M059J (cell line): Measurements from ENCODE around the gene SPTB. TPM values are rescaled to one million over a fixed set of nuclear protein-coding genes. Genes with fewer than 3 reads are reported as not detected.
A peak's percentile ranks its signal among the peaks of the same experiment; 100 is the strongest.

Experiments
- DNase-seq: peaks from one replicate; pipeline ENCODE4 v3.0.0-alpha.2; 2012; ENCODE audit warnings: low read depth
- total RNA-seq: library from RNA; depleted of rRNA; stranded (reverse); fragments of >200 nt; shearing (Covaris generic); gene quantifications from 2 replicates; pipeline ENCODE4 v1.2.3, GENCODE V29; 2014

The SPTB gene
- total RNA-seq, 1 experiment from 2014 or later, result 1.5 TPM

DNA sequence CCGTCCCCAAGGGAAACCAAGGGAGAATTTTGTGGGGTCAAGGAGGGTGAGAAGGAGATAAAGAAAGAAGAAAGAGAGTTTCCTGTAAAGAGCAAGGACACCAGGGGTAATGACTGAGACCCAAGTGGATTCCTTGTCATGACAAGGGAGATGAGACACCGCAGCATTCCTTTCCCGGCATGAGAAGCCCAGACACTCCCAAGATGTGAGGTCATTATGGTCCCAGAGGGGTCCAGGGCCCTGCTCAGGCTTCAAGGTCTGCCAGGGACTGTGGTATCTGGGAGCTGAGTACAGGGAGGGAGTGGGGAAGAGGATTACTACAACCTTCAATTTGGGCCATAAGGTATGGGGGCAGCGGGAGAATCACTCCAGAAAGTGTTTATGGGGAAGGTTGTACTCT is 58.1 kb downstream of the SPTB start:
- DNase-seq, result no peak

DNA sequence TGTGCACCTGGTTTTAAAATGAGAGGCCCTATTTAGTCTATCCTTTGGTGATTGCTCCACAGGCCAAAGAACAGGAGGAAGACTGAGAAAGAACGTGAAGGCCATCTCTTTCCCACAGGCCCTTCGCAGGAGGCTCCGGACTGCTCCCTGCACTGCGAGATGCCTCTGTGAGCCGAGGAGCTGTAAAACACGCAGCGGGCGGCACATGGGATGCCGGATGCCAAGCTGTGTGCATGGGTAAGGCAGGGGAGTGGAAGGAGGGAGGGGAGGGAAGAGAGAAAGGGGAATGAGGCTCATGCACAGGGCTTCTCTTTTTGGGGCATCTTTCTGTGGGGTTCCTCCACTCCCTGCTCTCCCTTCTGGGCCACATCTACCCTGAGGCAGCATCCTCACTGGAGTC is 61.6 kb downstream of the SPTB start:
- DNase-seq, result no peak

DNA sequence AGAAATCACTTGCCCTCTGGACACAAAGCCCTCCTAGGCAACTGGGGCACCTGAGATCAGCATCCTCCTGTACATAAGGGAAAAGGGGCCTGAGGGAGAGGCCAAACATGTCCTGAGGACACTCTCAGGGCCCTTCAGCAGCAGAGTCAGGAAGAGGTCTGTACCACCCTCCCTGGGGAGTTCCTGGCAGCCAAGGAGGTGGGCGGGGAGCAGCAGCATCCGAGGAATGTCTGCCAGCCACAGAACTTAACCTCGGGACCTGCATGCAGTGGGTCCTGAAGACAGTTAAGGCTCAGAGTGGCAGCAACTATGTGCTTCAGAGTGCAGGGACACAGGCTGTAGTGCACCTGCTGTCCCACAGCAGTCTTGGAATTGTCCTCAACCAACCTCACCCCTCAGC is 62.1 kb downstream of the SPTB start:
- DNase-seq, result peak; percentile 35

DNA sequence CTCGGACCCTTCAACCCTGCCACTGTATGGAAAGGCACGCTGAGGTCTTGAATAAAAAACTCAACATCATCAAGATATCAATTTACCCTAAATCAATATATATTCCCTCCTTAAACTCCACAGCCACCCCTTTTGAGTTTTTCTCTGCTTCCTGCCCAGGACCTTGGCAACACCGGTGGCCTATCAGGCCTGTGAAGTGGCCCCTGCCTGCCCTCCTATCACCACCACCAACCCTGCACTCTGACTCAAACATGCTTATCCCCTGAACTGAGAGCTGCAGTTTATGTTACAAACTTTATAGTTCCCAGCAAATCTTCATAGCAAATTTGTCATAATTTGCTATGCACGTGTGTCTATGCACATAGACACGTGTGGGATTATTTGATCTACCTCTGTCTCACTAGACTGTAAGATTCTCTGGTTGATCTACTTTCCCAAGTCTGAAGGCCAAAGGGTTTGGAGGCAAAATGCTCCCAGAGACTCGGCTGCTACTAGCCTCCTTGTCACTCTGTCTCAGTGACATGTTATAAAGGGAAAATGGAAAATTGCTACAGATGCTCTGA is 63.4 kb downstream of the SPTB start:
- DNase-seq, result no peak

DNA sequence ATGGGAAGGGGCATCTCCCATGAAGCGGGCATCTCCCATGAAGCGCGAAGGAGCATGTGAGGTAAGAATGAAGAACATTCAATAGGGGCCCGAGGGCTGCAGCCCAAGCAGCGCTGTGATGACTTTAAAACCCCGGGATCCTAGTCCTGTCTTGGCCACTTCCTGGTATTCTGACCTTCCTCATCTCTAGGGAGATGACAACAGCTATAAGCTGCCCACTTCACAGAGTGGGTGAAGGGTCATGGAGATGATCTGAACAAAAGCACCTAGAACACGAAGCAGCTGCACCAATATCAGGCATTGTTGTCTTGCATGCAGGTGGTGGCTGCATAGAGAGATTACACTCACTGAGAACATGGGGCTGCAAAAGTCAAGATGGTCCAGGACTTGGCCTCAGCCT is 64.5 kb downstream of the SPTB start:
- no peak for DNase-seq

DNA sequence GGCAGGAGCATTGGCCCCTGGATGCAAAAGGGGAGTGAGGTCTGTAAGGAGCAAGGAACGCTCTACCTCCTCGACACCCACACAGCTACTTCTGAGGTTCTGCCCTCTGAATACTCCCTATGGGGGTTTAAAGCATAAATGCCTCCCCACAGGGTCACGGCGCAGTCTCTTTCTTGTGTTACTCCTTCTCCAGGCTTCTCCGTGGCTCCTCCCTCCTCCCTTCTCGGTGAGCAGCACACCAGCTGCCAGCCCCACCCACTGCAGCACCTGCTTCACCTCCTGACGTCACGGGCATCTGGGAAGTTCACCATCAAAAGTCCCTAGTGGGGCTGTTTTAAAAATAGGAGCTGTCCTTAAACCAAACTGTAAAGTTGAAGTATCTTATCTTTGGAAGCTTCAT is 67.3 kb downstream of the SPTB start:
- DNase-seq, result no peak

DNA sequence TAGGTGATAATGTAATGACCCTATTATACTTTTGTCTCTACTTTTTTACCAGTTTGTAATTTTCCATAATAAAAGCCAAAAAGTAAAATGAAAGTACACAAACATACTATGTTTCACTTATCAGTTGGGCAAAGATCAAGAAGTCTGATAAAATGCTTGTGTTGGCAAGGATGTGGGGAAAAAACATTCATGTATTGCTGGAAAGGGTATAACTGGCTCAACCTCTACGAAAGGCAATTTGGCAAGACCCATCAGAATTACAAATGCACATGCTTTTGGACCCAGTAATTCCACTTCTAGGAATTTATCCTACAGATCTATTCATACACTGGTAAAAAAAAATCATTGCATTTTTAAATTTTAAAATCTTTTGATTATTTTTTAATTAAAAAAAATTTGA is 68.0 kb downstream of the SPTB start:
- DNase-seq, result peak; percentile 58

DNA sequence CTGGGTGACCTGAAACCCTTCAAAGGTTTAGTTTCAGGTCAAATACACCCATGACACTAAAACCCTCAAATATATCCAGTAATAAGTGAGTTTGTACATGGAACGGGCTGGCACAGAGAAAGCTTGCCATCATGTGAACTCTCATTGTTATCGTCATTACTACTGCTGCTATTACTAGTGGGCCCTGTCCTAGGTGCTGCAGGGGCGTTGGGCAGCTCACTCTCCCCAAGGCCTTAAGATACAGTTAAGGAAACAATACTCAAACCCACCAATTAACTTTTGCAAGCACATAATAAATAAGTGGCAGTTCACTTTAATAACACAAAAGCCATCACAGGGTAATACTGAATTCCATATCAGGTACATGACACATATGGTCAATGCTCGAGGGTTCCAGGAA is 71.3 kb downstream of the SPTB start:
- no peak for DNase-seq

DNA sequence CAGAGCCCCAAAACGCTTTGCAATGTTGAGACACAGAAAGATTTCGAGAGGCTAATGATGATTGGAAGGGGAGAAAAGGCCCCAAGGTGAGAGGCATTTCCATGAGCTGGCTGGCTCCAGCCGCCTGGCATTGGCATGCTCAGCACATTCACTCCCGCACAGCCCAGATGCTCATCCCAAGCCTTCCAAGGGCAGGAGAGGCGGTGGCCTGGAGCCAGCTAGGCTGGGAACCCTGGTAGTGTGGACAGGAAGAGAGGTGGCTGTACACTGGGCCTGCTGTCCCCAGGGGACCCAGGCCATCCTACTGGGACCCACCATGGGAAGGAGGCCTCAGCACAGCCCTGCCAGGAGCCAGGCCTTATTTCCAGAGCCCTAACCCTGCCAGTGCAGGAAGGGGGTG is 72.2 kb downstream of the SPTB start:
- peak; percentile 51 for DNase-seq

DNA sequence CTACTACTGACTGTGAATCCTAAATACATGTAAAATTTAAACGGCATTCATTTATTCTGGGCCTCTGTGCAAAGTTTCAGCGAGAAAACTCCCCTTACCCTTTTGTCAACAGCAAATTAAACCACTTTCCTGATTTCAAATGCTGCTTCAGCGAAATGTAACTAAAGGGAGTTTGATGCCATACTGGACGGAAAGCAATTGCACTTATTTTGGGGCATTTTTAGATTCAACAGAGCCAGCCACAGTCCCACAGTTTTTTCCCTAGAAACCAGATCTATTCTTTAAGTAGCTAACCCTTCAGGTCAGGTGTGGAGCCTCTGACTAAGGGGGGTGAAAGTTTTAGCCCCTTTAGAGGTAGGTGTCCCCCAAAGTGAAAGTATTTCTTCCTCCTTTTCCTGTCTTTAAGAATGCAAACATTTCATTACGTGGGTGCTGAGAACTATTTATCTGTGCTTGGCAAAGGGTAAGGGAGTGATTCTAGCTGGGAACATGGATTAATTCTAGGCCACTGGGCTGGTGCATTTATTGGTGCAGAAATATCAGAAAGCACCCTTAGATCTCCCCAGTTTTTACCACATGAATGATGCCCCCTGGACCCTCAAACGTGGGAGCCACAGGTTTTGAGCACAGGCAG is 72.7 kb downstream of the SPTB start:
- DNase-seq, result peak; percentile 47

DNA sequence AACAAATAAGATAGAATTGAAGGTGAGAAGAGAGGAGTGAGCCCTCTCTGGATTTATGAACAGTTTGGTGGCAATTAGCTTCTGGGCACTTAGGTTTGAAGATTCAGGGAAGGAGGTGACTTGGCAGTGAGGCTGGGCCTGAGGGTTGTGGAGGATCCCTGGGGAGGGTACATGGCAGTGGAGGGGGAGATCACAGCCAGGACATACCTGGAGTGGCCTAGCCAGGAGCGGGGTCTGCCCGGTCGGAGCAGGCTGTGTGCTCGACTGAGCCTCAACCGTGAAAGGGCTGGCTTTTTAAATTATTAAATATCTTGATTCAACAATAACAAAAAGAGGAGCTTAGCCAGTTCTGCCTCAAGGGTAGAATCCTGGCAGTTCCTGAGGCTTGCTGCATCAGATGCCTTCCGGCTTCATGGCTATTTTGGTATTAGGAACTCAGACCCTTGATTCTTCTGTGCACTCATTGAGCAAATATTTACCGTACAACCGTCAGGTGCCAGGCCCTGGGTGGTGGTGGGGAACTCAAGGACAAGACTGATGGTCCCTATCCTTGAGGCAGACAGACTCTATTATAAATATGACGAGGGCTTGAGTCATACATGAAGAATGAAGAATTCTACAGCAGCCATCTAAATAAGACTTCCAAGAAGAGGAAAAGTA is 73.4 kb downstream of the SPTB start:
- DNase-seq, result peak; percentile 98

DNA sequence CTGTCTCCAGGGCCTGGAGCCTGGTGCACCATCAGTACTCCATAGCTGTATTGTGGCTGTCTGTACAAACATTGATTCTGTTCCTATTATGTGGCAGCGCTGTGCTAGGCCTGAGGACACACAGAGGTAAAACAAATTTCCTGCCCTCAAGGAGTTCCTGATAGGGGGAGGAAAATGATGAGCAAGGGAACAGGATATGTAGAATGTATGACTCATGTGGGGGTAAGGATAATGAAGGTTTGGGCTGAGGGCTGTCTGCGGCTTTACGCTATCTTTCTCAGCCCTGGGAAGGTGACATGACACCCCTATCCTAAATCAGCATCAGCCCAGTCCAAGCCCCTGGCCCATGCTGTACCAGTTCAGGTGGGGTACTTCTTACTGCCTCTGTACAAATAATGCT is 74.1 kb downstream of the SPTB start:
- peak; percentile 87 for DNase-seq

DNA sequence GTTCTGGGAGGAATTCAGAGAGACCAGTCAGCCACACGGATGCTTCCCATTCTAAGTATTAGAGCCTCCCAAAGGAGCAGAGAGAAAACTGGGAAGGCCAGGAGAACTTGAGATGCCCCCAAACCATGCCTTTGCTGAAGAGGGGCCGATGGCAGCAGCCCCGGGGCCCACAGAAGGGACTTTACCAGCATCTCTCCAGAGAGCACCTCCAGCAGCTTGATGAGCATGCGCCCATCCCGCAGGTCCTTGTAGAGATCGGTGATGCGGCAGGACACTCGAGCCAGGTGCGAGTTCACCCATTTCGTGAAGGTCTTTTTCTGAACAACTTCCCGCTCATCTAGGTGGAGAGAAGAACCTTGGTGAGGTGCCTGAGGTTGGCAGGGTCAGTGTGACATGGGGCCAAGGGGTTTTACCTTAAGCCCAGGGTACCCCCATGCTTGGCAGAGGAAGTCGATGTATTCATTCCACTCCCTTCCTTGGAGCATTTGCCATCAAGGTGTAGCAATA is 74.9 kb downstream of the SPTB start:
- DNase-seq, result no peak

DNA sequence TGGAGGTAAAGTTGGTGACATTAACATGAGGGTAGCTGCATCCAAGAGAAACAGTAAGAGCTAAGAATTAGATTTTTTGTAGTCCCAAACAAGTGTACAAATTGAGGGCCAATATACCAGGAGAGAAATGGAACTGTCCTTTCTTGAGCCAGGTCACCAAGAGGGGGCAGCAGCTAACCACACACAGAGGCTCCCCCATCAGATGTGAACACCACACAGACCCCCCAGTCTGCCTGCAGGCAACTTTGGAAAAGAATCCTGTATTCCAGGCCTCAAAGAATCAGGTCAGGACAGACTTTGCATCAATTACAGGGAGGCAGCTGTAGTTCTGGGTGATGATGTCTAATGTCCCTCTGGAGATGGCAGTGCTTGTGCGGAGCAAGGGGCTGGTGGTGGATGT is 77.9 kb downstream of the SPTB start:
- peak; percentile 45 for DNase-seq

DNA sequence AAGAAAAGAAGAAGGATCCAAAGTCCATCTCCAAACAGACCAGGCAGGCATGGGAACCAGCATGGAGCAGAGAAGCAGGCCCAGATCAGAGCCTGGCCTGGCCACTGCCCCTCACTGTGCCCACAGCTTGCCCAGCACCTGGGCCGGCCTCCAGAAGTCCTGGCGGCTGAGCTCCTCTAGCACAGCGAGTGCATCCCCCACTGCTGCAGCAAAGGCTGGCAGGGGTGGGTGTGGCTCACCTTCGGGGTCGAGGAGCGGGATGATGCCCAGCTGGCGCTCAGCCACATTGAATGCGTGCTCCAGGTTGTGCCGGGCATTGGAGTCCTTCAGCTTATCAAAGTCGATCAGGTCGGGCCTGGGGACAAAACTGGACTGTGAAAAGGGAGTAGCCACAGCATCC is 78.7 kb downstream of the SPTB start:
- DNase-seq, result no peak

DNA sequence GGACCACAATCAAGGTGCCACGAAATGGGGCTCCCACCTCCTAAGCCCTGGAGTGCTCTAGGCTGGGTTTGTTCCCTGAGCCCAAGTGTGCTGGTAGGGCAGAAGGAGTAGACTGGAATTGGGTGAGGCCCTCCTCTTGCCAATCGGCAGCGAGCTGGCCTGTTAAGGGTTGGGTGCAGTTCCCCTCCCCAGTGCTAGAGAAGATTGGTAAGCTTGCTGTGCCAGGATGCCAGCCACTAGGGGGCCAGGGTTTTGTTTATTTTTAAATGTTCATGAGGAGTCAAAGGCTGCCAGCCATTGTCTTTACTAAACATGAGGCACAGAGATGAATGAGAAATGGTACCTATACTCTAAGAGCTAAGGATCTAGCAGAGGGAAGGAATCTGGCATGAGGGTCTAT is 79.7 kb downstream of the SPTB start:
- DNase-seq, result peak; percentile 55

DNA sequence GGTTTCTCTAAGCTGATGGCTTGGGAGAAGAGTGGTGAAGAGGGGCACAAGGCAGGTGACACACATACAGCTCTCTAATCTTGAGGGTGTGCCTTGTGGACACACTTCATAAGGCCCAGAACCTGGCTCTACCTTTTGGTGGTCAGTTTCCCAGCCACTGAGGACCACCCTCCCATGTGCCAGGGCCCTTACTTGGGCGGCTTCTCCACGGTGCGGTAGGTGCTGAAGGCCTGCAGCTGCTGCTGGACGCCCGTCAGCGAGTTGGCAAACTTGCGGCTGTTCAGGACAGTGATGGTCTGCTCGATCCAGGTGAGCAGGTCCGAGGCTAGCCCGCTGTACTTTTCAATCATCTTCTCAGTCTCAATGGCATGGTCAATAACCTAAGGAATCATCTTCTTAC is 80.2 kb downstream of the SPTB start:
- DNase-seq, result no peak

DNA sequence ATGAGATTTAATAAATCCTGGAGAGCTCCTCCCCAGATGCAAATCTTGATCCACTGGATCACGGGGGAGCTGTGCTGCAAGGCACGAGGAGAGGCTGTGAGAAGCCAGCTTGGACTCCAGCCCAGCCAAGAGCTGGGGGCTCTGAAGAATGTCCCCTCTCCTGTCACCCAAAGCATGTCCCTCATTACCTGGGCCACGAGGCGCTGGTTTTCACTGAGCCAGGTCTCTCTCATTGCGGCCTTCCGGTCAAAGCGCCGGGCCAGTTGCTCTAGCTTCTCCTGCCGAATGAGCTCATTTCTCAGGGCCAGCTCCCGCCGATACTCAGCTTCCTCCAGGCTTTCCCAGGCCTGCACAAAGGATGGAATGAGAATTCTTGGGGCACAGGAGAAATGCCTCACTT is 83.3 kb downstream of the SPTB start:
- no peak for DNase-seq

DNA sequence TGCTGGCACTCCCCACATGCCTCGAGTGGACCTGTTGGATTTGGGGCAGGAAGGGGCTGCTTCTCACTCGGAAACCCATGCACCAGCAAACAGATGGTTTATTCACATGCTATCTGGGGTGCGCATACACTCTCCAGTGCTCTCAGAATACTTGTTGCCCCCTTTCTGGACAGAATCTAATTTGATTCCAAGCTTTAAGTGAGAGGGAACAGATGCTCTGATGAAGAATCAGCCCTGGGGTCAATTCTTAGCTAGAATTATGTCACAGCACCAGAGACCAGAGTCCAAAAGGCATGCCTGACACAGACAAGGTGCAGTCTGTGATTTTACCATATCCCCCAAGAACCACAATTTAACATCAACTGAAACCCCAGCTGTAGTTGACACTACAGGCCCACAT is 83.8 kb downstream of the SPTB start:
- DNase-seq, result no peak

DNA sequence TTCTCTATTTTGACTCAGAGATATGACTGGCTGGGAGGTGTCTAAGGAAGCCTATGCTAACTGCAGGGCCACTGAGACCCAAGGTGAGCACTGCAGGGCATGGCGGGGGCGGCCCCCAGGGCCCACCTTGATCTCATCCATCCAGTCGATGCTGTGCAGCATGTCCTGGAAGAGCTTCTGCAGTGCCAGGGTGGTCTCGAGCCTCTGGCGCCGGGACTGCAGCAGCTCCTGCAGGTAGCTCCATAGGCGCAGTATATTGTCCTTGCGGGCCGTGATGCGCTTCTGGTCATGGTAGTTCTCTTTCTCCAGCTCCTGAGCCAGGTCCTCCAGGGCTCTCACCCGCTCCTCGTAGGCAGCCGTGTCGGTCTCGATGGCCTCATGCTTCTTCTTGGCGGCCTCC is 84.5 kb downstream of the SPTB start:
- DNase-seq, result no peak

DNA sequence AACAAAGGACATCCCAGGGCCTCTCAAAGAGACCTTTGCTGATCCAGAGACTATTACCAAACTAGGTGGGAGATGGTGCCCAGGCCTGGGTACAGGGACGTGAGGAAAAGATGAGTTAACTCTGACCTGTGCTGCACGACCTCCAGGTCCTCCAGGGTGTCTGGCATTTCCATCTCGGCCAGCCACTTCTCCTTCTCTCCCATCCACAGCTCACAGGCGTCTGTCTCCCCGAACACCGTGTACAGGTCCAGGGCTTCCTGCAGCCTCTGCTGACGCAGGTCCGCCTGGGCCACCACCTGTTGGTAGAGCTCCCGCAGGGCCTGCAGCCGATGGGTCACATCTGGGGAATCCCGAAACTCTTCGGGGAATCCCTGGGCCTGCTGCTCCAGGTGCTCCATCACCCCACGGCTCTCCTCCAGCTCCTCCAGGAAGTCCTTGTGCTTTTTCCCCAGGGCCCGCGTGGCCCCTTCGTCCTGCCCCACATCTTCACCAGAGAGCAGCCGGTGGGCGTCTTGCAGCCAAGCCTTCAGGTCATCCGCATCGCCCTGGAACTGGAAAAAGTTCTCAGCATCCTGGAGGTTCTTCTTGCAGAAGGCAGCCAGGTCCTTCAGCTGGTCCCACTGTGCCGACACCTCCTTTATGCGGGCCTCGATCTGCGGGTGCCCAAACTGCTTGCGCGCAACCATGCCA is 86.7 kb downstream of the SPTB start:
- no peak for DNase-seq

DNA sequence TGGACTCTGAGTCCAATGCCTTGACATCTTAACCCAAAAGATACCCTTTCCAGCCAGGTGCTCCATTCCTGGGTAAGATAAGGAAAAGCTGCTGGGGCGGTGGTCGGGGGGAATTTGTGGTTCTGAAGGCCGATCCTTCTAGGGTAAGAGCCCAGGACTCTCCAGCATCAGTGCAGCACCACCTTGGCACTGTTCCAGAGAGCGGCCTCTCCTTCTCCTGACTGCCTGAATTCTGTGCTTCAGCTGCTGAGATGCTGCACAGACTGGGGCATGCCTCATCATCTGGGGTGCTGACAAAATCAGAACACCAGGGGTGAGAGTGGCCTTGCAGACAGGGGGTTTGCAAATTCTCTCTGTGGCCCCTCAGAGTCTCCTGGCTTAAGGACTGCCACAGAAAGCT is 87.5 kb downstream of the SPTB start:
- no peak for DNase-seq

DNA sequence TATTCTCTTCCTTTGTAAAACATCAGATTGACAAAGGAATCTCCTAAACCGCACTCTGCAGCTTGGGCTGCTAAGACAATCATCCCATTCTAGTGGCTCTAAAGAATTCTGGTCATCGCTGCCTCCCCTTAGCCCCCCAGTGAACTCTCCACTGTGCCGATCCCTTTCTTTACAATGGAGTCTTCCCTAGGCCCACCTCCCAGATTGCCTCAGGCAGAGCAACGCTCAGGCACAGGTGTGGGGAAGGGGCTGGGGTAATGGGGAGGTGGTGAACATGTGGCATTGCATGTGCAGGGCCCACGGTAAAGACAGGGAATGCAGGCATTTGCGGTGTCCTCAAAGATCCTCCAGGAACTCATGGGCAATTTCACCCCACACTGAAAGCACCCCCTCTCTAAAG is 89.2 kb downstream of the SPTB start:
- no peak for DNase-seq
